ENCODE measurements around the gene DTX2.

DNA sequence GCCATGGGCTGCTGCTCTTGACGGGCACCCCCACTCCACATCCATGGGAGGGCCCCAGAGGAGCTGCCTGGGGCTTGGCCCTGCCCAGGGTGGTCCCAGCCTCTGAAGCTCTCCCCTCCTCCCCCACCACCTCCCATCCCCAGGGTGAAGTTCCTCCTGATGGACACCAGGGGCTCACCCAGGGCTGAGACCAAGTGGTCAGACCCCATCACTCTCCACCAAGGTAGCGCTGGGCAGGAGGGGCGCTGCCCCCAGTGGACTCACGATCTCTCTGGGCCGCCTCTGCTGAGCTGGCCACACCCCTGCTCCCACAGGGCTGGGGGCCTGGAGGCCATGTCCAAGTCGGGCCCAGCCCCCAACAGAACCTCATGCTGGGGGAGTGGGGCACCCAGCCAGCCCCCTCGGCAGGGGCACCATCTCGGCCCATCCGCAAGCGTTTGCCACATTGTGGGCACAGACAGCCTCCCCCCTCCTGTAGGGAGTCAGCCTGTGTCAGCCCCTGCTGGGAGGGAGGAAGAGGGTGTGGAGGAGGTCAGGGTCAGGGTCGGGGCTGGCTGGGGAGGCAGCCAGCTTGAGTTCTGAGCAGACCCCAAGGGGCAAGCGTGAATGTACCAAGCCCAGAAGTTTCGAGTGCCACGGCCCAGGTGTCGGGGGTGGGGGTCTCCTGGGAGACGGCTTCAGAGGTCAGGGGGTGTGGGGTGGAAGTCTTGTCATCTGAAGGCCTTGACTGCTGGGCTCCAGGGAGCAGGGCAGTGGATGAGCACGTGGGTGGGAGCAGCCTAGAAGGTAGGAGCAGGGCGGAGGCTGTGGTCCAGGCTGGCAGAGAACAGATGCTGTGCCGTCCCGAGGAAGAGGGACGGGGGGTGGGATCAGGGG, 51.7 kb downstream of the DTX2 start:
- TF ChIP-seq, protein P1, sequence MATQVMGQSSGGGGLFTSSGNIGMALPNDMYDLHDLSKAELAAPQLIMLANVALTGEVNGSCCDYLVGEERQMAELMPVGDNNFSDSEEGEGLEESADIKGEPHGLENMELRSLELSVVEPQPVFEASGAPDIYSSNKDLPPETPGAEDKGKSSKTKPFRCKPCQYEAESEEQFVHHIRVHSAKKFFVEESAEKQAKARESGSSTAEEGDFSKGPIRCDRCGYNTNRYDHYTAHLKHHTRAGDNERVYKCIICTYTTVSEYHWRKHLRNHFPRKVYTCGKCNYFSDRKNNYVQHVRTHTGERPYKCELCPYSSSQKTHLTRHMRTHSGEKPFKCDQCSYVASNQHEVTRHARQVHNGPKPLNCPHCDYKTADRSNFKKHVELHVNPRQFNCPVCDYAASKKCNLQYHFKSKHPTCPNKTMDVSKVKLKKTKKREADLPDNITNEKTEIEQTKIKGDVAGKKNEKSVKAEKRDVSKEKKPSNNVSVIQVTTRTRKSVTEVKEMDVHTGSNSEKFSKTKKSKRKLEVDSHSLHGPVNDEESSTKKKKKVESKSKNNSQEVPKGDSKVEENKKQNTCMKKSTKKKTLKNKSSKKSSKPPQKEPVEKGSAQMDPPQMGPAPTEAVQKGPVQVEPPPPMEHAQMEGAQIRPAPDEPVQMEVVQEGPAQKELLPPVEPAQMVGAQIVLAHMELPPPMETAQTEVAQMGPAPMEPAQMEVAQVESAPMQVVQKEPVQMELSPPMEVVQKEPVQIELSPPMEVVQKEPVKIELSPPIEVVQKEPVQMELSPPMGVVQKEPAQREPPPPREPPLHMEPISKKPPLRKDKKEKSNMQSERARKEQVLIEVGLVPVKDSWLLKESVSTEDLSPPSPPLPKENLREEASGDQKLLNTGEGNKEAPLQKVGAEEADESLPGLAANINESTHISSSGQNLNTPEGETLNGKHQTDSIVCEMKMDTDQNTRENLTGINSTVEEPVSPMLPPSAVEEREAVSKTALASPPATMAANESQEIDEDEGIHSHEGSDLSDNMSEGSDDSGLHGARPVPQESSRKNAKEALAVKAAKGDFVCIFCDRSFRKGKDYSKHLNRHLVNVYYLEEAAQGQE (IDR thresholded peaks at IDR 0.05), result no peak
- TF ChIP-seq, protein P2, sequence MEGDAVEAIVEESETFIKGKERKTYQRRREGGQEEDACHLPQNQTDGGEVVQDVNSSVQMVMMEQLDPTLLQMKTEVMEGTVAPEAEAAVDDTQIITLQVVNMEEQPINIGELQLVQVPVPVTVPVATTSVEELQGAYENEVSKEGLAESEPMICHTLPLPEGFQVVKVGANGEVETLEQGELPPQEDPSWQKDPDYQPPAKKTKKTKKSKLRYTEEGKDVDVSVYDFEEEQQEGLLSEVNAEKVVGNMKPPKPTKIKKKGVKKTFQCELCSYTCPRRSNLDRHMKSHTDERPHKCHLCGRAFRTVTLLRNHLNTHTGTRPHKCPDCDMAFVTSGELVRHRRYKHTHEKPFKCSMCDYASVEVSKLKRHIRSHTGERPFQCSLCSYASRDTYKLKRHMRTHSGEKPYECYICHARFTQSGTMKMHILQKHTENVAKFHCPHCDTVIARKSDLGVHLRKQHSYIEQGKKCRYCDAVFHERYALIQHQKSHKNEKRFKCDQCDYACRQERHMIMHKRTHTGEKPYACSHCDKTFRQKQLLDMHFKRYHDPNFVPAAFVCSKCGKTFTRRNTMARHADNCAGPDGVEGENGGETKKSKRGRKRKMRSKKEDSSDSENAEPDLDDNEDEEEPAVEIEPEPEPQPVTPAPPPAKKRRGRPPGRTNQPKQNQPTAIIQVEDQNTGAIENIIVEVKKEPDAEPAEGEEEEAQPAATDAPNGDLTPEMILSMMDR (IDR thresholded peaks at IDR 0.05; ENCODE audit: low read depth, low read length, missing input control), result no peak
- TF ChIP-seq GABPA (IDR thresholded peaks at IDR 0.05 in 1 of 2, conservative IDR thresholded peaks at IDR 0.05 in 1 of 2) (no peak), RAD21 (IDR thresholded peaks at IDR 0.05) (no peak)

All from liver (tissue), 3 donors.